HG03135 (cell line): ENCODE results near the gene GAGE10.
"Not testable (repeated sequence)": the region's sequence is repeated elsewhere in the genome, so short reads cannot be mapped to it uniquely, and the experiment has no call there.

Experiments used
- ATAC-seq: cut with Tn5 transposase; IDR thresholded peaks from one replicate; pipeline ENCODE4 v1.9.1; 2021; ENCODE audit warnings: mild to moderate bottlenecking, moderate library complexity; ENCODE audit not compliant: unreplicated experiment

GAGE10 gene

GRCh38 chrX:49322266-49322665 lies 18.8 kb downstream of the GAGE10 start:
- not testable (repeated sequence) for ATAC-seq

DNA sequence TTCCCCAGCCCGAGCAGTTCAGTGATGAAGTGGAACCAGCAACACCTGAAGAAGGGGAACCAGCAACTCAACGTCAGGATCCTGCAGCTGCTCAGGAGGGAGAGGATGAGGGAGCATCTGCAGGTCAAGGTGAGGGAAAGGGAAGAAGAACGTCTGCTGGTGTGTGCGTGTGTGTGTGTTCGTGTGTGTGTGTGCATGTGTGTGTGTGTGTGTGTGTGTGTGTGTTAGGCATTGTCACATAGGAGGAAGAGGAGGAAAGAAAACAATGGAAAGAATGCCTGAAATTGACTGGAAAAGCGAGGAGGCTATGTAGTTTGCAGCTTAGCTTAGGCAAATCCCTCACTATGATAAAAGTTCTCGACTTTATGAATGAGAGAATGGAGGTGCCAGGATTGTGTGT lies 20.3 kb downstream of the GAGE10 start:
- ATAC-seq = not testable (repeated sequence)

DNA sequence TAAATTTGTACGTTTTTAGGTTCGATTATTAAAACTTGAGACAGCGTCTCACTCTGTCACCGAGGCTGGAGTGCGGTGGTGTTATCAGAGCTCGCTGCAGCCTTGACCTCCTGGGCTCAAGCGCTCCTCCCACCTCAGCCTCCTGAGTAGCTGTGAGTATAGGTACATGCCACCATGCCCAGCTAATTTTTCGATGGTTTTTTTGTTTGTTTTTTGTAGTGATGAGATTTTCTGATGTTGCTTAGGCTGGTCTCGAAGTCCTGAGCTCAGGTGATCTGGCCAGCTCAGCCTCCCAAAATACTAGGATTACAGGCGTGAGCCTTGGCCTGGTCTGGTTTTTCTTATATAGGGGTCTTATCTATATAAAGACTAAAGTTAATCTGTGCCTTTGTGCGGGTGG lies 27.0 kb downstream of the GAGE10 start:
- ATAC-seq = not testable (repeated sequence)

DNA sequence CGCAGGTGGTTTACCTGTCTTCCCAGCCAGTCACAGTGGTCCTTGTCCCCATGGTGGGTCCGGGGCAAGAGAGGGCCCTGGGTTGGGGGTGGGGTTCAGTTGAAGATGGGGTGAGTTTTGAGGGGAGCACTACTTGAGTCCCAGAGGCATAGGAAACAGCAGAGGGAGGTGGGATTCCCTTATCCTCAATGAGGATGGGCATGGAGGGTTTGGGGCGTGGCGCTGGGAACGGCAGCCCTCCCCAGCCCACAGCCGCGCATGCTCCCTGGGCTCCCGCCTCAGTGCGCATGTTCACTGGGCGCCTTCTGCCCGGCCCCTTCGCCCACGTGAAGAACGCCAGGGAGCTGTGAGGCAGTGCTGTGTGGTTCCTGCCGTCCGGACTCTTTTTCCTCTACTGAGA lies 27.8 kb downstream of the GAGE10 start, which contains the start of gene GAGE13:
TSS of gene GAGE13 (plus strand) at position 301 of the 400 bp plus-strand sequence. CDS start 1,156 bp downstream, outside the sequence.
- ATAC-seq = not testable (repeated sequence)

DNA sequence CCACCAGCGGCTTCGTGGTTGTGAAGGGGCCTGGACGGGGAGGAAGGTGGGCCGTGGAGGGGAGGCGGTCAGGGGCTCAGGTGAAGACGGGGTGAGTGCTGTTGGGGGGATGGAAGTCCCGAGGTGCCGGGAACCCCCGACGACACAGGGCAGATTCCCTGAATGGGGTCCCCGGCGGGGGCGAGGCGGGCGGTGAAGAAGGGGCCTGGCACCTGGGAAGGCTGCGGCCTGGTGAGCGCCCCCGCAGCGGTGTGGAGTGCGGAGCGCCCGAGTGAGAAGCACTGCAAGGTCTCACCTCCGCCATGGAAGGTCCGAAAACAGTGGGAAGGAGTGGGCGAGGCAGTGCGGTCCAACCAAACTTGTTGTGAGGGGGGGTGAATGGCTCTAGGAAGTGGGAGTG lies 28.4 kb downstream of the GAGE10 start:
- not testable (repeated sequence) for ATAC-seq

- not testable (repeated sequence) for ATAC-seq
These were observed 38.0 kb downstream of the GAGE10 start for GRCh38 chrX:49341449-49341848.

DNA sequence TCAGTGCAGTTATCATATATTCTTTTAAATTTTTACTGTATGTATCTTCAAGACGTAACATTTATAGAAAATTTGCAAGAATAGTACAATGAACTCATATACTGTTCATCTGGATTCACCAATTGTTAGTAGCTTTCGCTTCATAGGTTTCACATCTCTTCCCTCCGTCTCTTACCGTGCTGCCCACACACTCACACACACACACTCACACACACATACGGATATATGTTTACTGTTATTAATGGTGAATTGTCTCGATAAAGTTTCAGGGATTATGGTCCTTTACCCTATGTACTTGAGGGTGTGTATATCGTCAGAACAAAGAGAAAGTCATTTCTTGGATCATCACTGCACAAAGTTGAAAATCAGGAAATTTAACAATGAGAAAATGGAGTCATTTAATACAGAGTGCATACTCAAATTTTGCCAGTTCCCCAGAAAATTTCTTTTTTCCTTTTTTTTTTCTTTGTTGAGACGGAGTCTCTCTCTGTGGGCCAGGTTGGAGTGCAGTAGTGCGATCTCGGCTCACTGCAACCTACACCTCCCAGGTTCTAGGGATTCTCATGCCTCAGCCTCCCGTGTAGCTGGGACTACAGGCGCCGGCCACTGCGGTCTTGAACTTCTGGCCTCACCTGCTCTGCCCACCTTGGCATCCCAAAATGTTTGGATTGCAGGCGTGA lies 41.2 kb downstream of the GAGE10 start:
- not testable (repeated sequence) for ATAC-seq

- not testable (repeated sequence) for ATAC-seq
These were observed 42.0 kb downstream of the GAGE10 start for GRCh38 chrX:49345402-49345801.

- not testable (repeated sequence) for ATAC-seq
These were observed 42.7 kb downstream of the GAGE10 start for GRCh38 chrX:49346150-49346549.
